ENCODE measurements around the gene C2orf76. TPM values are rescaled to one million over a fixed set of nuclear protein-coding genes. Genes with fewer than 3 reads are reported as not detected.
"Not testable (repeated sequence)": the region's sequence is repeated elsewhere in the genome, so short reads cannot be mapped to it uniquely, and the experiment has no call there.

Gene C2orf76
- polyA plus RNA-seq, 4 donors: 20.8 to 27.1 (median 26.1) TPM

DNA sequence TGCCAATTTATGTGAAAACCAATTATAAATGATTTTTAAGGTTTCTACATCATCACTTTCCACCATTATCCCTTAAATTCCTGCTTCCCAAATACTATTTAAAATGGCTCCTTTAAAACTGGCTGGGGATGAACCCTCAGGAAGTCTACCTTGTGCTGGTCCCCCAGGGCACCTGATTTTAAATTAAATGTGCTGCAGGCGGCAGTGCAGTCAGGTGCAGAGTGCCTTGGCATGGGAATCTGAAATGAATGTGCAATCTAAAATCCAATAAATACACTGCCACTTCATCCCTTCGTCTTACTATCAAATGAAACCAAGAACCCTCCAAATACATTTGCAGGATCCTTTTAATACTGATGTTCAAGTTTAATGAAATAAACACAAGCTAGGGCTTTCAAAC is 61.8 kb downstream of the C2orf76 start:
- no peak for DNase-seq (ENCODE audit: low read depth in 4 of 4, low spot score in 3 of 4)

DNA sequence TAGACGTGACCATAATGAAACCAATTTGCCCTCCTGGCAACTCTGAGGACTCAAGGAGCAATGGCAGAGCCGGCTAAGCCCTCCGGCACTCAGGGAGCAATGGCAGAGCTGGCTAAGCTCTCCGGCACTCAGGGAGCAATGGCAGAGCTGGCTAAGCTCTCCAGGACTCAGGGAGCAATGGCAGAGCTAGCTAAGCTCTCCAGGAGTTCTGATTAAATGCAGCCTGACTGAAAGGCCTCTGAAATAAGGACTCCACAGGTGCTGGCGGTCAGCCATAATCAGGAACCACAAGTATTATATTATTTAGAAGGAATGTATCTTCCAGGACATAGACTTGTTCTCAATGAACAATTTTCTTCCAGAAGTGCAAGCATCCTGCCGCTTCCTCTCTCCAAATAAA is 65.2 kb downstream of the C2orf76 start:
- no peak for DNase-seq (ENCODE audit: low read depth in 4 of 4, low spot score in 3 of 4)

DNA sequence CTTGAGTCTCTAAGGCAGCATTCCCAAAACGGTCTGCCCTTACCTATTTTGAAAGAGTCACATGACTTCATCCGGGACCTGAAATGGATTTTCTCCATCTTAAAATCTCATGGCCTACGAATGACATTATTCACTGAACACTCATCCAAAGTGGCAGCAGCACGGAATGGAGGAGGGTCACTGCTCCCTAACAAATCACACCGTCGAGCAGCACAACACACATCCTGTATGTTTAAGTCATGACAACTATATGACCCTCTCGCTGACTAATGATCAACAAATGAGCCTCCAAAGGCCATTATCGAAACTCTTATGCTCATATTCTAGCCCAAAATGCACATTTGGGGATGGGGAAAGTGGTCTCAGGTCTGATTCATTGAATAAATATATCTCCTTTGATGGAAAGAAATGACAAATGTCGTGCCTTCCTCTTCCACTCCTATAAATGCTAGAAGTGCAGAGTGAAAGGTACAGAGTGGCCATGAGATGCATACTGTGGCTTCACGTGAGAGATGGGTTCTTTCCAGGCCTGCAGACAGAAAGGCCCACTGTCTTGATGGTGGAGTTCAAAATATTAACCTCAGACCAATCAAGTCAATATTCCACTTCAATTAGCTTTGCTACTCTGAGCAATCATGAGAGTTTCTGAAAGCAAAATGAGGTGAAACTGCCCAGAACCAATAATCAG is 70.8 kb downstream of the C2orf76 start:
- DNase-seq (ENCODE audit: low read depth in 4 of 4, low spot score in 3 of 4): no peak

DNA sequence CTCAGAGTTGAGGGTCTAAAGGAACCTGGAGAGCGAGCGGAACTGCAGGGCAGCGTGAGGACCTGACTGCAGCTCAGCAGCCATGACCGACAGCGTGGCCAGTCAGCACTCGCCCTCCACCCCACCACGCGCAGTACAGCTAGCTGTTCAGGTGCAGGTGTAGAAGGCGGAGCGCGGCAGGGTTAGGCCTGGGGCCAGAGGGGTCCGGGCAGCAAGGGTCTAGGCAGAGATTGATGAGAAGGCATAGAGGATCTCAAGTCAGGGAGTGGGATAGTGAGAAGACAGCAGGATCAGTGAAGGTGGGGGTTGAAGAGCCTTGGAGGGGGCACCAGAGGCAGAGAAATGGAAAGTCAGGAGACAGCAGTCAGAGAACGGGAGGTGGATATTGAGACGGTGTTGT is 72.0 kb downstream of the C2orf76 start:
- no peak for DNase-seq (ENCODE audit: low read depth in 4 of 4, low spot score in 3 of 4)

DNA sequence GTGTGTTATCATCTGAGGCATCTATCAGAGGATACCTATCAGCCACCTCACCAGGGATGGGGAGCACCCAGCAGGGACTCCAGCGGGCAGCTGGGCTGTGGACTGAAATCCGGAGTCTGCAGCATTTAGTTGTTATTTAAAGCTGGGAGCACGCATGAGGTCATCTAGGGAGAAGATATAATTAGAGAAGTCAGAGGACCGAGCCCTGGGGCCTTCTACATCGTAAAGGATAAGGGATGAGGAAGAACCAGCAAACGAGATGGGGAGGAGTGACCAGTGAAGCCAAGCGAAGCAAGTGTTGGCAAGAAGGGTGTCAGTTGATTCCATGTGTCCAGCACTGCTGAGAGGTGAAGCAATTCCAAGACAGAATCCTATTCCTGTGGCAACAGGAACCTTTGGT is 72.7 kb downstream of the C2orf76 start:
- no peak for DNase-seq (ENCODE audit: low read depth in 4 of 4, low spot score in 3 of 4)

DNA sequence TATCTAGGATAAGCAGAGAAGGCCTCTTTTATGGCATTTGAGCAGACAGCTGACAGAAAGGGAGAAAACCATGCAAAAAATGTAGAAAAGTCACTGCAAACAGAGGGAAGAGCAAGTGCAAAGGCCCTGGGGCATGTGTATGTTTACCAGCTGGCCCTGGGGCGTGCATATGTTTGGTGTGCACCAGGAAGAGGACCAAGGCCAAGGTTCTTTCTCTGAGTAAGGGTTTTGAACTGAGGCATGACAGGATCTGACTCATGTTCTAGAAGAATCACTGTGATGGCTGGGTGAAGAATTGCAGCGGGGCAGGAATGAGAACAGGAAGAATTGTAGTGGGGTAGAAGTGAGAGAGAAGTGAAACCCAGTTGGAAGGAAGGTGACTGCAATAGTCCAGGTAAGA is 73.4 kb downstream of the C2orf76 start:
- DNase-seq (ENCODE audit: low read depth in 4 of 4, low spot score in 3 of 4): no peak

DNA sequence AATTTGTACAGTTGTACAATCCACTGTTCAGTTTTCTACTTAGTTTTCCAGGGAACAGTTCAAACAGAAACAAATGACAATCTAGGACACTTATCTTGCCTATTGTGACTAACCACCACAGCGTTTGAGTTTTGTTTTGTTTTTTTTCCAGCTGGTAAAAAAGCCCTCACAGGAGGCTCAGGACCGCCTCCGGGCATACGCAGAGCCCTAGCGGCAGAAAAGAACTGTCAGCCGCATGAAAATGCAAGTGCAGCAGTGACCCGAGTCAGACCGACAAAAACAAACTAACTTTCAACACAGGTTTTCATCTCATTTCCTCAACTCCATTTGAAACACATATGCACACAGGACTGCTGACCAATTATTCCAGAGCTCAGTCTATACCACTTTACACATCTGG is 74.4 kb downstream of the C2orf76 start:
- no peak for DNase-seq (ENCODE audit: low read depth in 4 of 4, low spot score in 3 of 4)

DNA sequence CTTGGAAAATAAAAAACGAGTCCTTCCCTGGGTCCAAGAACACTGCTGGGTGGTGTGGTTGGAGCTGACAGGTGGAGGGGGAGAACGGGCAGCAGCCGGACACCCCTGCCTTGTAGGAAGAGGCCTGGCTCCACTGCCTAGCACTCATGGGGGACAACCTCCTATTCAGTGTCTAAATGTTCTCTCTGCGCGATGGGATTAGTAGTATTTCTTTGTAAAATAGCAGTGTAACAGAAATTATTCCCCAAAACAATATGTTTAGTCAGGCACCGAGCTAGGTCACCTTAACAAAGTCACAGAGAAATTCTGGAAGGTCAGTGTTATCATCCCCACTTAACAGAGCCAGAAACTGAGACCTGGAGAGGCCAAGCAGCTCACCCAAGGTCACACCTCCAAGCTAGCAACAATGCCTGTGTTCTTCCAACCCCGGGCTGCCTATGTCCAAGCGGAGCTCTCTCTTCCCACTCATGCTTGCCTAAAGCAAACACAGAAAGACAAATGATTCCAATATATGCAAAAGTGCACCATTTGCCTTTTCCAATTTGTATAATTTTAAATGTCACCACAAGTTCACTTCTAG is 75.0 kb downstream of the C2orf76 start:
- DNase-seq (ENCODE audit: low read depth in 4 of 4, low spot score in 3 of 4): no peak

DNA sequence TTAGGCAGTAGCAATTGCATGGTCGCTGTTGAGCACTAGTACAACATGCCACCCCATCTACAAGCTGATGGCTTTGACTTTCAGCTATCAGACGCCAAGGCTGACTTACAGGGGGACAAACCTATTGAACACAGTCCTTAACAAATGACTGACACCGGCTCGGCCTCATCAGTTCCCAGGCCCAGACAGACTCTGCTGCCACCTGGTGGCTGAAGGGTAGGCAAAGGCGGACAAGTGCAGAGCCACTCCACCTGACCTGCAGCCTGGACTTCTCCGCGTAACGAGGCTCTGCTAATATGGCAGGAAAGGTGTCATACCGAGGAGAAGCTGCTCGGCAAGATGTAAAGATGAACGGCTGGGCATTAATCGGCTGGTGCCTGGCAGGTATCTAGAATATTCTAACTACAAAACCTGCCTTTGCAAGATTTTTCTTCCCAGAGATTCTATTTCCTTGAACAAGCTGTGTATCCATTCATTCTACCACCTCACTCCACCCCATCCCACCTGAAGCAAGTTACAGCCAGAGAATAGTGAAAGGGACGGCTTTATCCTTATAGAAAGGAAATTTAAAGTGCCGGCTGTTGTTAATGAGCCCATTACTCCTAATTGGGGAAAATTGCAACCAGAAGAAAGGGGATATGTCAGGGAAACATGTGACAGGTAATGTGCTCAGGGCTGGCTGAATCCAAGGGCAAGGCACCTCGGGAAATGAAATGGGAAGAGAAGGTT is 75.6 kb downstream of the C2orf76 start:
- peak; percentile 34 to 65 (median 50) for DNase-seq (ENCODE audit: low read depth in 4 of 4, low spot score in 3 of 4)

DNA sequence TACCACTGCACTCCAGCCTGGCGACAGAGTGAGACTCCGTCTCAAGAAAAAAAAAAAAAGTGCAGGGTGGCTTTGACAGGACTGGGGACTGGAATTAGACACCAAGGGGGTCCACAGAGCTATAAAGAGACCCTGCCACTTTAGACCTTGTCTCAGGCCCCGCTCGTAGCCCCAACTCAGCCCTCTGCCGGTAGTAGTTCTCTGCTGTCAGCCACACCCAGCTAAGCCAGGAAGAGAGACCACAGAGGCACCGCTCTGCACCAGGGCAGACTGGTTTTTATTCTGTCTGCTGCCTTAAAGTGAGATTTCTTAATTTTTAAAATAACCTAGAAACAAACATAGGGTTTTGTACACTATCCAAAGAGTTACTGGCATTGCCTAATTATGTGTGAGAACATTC is 77.0 kb downstream of the C2orf76 start:
- no peak for DNase-seq (ENCODE audit: low read depth in 4 of 4, low spot score in 3 of 4)

DNA sequence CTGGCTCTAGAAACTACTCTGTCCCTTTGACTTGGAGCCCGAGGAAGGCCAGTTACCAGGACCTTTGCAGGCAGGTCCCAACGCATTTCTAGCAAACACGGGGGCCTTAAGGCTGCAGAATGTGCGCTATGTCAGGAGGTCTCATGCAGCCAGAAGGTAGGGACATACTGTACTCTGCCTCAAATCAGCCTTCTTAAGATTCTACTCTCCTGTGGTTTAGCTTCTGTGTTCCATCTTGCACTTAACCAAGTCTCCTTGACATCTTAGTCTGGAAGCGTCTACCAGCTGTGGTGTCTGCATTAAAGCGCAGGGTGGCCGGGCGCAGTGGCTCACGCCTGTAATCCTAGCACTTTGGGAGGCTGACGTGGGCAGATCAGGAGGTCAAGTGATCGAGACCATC is 77.5 kb downstream of the C2orf76 start:
- no peak for DNase-seq (ENCODE audit: low read depth in 4 of 4, low spot score in 3 of 4)

DNA sequence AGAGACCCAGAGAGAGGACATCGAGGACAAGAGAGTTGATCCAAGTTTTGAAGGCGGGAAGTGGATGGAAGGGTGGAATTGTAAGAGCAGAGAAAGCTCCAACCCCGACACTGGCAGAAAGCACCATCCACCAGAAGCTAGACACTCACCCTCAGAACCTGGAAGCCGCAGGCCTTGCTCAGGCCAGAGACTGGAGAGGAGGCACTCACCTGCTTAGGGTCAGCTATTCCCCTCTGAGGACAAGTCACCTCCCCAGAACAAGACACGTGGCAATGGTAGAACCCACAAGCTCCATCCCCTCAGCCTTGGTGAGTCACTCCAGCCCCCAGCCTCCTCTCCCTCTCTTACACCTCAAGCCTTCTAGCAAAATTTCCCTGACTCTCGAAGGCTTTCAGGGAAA is 78.1 kb downstream of the C2orf76 start:
- DNase-seq (ENCODE audit: low read depth in 4 of 4, low spot score in 3 of 4): no peak

DNA sequence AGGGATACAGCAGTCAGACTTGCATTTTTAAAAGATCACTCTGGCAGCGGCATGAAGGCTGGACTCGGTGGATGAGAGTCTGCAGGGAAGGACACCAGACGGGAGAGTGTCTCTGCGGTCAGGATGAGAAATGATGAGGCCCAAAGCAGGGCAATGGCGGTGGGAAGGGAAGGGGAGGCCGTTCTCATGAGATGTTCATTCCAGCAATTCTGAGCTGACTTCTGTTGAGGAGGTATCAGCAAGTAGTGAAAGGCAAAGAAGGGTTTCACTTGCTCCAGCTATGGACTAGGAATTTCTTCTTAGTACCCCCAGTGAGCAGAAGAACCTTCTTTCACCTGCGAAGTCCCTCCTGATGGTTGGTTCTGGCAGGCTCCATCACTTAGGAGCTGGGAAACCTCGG is 80.0 kb downstream of the C2orf76 start:
- DNase-seq (ENCODE audit: low read depth in 4 of 4, low spot score in 3 of 4): no peak

DNA sequence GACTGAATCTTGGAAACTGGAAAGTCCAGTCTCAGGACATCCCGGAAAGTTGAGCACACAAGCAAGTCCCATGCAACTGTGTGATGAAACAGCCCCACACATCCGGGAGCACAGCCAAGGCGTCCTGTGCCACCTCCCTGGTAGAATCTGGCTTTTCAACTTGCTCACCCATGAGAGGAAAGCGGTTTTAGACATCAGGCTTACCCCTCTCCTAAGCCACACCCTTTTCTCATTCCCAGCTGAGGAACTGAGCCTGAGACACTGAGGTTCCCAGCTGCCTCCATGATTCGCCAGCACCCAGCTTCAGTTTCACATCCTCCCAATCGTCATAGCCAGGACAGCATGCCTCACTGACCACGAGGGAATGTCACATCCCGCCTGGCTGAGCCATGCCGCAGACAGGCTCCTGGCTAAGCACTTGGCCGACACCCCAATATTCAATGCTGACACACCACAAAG is 82.7 kb downstream of the C2orf76 start:
- no peak for DNase-seq (ENCODE audit: low read depth in 4 of 4, low spot score in 3 of 4)

DNA sequence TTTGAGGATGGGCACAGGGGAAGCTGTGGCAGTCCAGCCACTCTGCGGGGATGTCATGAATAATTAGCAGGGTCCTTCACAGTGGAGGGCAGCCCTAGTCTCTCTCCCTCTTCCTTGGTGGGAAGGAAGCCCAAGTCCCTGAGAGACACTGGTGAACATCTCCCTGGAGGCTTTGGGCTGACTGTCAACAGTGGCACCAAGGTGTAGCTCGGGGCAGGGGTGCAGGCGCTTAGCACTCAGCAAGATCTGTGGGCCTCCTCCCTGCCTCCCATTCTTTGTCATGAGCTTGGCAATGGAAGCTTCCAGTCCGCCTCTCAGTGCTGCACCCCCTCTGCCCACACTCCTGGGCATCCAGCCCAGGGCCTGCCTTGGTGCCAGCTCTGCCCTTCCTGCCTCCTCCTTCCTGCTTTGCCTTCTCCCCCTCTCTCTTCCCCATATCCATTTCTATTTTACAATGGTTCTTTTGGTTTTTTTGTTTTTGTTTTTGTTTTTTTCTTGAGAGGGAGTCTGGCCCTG is 83.6 kb downstream of the C2orf76 start:
- no peak for DNase-seq (ENCODE audit: low read depth in 4 of 4, low spot score in 3 of 4)

DNA sequence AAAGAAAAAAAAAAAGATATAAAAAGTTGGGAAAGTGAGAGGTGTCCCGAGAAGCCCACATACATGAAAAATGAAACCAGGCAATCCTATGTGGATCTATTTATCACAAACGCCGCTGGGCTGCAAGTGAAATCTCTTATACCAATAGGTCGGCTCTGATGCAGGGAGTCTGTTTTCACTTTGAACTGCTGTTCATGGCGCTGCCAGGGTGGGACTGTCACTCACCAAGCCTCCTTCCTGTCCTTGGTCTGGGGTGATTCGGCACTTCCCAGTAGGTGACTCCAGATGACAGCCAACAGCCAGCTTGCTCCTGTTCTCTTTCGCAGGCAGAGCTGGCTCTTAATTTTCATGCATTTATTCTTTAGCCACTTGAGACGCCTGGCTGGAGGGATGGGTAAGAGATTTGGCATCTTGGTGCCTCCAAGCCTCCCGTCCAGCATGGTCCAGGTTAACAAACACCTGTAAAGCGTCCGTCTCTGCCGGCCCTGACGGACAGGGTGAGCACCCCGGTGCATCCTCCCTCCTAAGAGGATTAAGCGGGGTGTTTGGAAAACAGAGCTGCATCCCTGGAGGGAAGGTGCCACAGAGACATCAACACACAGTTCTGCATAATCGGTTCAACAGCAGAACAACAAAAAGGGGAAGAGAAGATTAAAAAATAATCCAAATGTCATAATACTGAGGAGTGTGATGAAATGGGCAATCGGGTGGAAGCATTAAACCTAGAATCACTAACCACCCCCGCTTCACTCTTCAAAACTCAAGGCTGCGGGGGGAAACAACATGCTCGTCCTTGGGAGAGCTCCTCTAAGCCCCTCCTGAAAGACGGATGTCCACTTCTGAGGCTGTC is 84.3 kb downstream of the C2orf76 start:
- no peak for DNase-seq (ENCODE audit: low read depth in 4 of 4, low spot score in 3 of 4)

DNA sequence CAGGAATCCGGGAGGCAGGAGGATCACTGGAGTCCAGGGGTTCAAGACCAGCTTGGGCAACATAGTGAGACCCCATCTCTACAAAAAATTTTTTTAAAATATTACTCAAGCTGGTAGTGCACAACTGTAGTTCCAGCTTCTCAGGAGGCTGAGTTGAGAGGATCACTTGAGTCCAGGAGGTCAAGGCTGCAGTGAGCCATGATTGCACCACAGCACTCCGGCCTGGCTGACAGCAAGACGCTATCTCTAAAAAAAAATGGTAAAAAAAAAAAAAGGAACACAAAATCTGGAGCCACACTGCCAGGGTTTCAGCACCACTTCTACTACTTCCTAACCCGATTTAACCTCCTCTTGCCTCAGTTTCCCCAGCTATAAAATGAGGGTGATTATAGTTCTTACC is 86.0 kb downstream of the C2orf76 start:
- no peak for DNase-seq (ENCODE audit: low read depth in 4 of 4, low spot score in 3 of 4)

DNA sequence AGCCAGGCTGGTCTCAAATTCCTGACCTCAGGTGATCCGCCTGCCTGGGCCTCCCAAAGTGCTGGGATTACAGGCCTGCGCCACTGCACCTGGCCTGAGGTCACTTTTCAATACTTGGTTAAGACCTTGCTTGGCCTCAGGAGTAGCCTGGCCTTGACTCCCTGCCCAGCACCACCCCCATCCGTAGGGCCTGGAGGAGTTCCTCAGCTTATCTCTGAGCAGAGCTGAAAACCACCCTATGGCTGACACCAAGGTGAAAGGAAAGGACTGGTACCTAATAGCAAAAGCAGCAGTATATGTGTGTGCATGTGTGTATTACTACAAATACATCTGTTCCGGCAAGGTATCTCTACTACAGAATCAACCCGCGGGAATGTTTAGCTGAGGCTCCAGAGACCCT is 87.0 kb downstream of the C2orf76 start:
- DNase-seq (ENCODE audit: low read depth in 4 of 4, low spot score in 3 of 4): no peak

DNA sequence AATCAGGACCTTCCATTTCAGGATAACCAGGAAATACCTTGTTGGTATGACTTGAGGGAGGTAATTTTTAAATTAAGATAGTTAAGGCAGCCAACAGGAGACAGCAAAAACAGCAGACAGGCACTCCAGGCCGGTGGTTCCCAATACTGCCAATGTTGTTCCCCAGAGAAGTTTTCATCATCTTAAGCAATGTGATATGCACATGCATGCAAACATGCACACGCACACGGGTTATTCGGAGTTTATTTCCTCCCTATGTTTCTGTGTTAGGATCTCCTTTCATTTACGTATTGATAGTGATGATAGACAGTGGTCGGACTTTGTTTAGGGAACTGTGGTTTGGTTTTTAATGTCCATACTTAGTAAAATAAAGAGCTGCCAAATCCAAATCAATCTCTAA is 87.7 kb downstream of the C2orf76 start:
- DNase-seq (ENCODE audit: low read depth in 4 of 4, low spot score in 3 of 4): no peak

DNA sequence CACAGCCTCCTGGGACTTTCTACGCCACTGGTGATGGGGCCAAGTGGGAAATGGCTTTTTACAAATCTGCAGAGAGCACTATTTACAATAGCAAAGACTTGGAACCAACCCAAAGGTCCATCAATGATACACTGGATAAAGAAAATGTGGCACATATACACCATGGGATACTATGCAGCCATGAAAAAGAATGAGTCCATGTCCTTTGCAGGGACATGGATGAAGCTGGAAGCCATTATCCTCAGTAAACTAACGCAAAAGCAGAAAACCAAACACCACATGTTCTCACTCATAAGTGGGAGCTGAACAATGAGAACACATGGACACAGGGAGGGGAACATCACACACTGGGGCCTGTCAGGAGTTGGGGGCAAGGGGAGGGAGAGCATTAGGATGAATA is 88.2 kb downstream of the C2orf76 start:
- not testable (repeated sequence) for DNase-seq (ENCODE audit: low read depth in 4 of 4, low spot score in 3 of 4)

DNA sequence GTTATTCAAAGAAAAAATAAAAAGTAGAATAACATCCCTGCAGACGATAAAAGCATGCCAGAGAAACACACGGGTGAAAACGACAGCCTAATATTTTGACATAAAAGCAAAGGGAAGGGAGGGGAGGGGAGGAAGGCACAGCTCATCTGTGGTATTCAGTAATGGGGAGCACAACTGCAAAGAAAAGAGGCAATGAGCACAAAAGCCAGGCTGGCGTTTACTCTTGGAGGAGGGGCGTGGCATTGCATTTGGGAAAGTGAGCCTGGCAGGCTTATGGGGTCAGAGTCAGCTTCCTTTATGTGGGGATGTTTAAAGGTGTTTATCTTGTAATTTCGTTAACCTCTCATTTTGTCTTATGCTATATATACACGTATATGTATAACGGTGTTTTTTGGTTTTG is 89.8 kb downstream of the C2orf76 start:
- DNase-seq (ENCODE audit: low read depth in 4 of 4, low spot score in 3 of 4): no peak

Measured in right renal pelvis (tissue), 4 donors.